CD14-positive monocyte (primary cell): ENCODE measurements around the gene TEAD1. TPM values are rescaled to one million over a fixed set of nuclear protein-coding genes. Genes with fewer than 3 reads are reported as not detected.

Experiments used
- DNase-seq, 3 donors: peaks; one replicate each; pipeline ENCODE4 v3.0.0-alpha.2; 2011 to 2022
- H2AFZ ChIP-seq: 2 replicates; pipeline ENCODE4 v1.6.0; 2012; ENCODE audit warnings: mild to moderate bottlenecking, low read depth, low read length, inconsistent platforms; ENCODE audit not compliant: insufficient read depth, poor library complexity, severe bottlenecking
- H3K27ac ChIP-seq, 2 donors: 1 replicate in 1 of 2; 2 replicates in 1 of 2; pipeline ENCODE4 v1.5.1; 2012 to 2013; ENCODE audit warnings: low read length in 2 of 2, control low read depth in 1 of 2, inconsistent platforms in 1 of 2, low read depth in 1 of 2, mild to moderate bottlenecking in 1 of 2
- H3K27me3 ChIP-seq, 2 donors: one replicate each; pipeline versions ENCODE4 v1.6.0 to v1.6.1; 2011 to 2013; ENCODE audit warnings: low read length in 2 of 2; ENCODE audit not compliant: control insufficient read depth in 2 of 2, insufficient read depth in 2 of 2
- H3K36me3 ChIP-seq, 2 donors: replicated peaks in 1 of 2; 1 replicate in 1 of 2; 2 replicates in 1 of 2; pipeline versions ENCODE4 v1.5.1 to v1.6.1; 2012 to 2013; ENCODE audit warnings: low read length in 2 of 2, control low read depth in 1 of 2, inconsistent platforms in 1 of 2, mild to moderate bottlenecking in 1 of 2; ENCODE audit not compliant: insufficient read depth in 2 of 2, control insufficient read depth in 1 of 2
- H3K4me1 ChIP-seq, 2 donors: 1 replicate in 1 of 2; 2 replicates in 1 of 2; pipeline versions ENCODE4 v1.5.1 to v1.6.1; 2012 to 2013; ENCODE audit warnings: low read length in 2 of 2, control low read depth in 1 of 2, inconsistent platforms in 1 of 2, mild to moderate bottlenecking in 1 of 2, moderate library complexity in 1 of 2; ENCODE audit not compliant: insufficient read depth in 2 of 2, control insufficient read depth in 1 of 2
- H3K4me2 ChIP-seq: replicated peaks from 2 replicates; pipeline ENCODE3; 2012; ENCODE audit warnings: low read length, moderate library complexity, mild to moderate bottlenecking; ENCODE audit not compliant: poor library complexity, severe bottlenecking; ENCODE audit errors: extremely low read depth
- H3K4me3 ChIP-seq, 3 experiments: fragments of 200-600 bp in 1 of 3; sonication (generic) in 1 of 3; replicated peaks in 1 of 3; 1 replicate in 2 of 3; 2 replicates in 1 of 3; pipeline ENCODE4 v1.5.1; 2011 to 2013; ENCODE audit warnings: low read length in 3 of 3, mild to moderate bottlenecking in 3 of 3, control low read depth in 2 of 3, low read depth in 2 of 3, inconsistent platforms in 1 of 3, moderate library complexity in 1 of 3
- H3K79me2 ChIP-seq: 2 replicates; pipeline ENCODE4 v1.6.0; 2012; ENCODE audit warnings: mild to moderate bottlenecking, control low read depth, inconsistent platforms, low read length, moderate library complexity; ENCODE audit not compliant: insufficient read depth
- H3K9ac ChIP-seq: 2 replicates; pipeline ENCODE4 v1.6.0; 2017; ENCODE audit warnings: low read length, mild to moderate bottlenecking; ENCODE audit not compliant: insufficient read depth, poor library complexity, severe bottlenecking
- H3K9me3 ChIP-seq, 2 donors: replicated peaks in 1 of 2; 1 replicate in 1 of 2; 2 replicates in 1 of 2; pipeline versions ENCODE4 v1.5.1 to v1.6.1; 2012 to 2013; ENCODE audit warnings: low read length in 2 of 2, control low read depth in 1 of 2; ENCODE audit not compliant: control insufficient read depth in 1 of 2, insufficient read depth in 1 of 2
- H4K20me1 ChIP-seq: 2 replicates; pipeline ENCODE4 v1.6.0; 2012; ENCODE audit warnings: mild to moderate bottlenecking, low read length, control low read depth, moderate library complexity; ENCODE audit not compliant: insufficient read depth
- H3K27ac Mint-ChIP-seq, 7 donors: one replicate each; pipeline ENCODE4 v1.8.0; 2020; ENCODE audit warnings: mild to moderate bottlenecking in 7 of 7, mixed read lengths in 7 of 7, moderate library complexity in 6 of 7, inconsistent platforms in 2 of 7
- H3K27me3 Mint-ChIP-seq, 3 donors: one replicate each; pipeline ENCODE4 v1.8.0; 2021 to 2022; ENCODE audit warnings: low read depth in 3 of 3, mild to moderate bottlenecking in 3 of 3, mixed read lengths in 3 of 3, moderate library complexity in 3 of 3, inconsistent platforms in 1 of 3
- H3K36me3 Mint-ChIP-seq, 2 donors: one replicate each; pipeline ENCODE4 v1.8.0; 2020; ENCODE audit warnings: mixed read lengths in 2 of 2, inconsistent platforms in 1 of 2, mild to moderate bottlenecking in 1 of 2
- H3K4me1 Mint-ChIP-seq: one replicate; pipeline ENCODE4 v1.8.0; 2020; ENCODE audit warnings: mild to moderate bottlenecking, mixed read lengths
- H3K4me3 Mint-ChIP-seq, 2 donors: one replicate each; pipeline ENCODE4 v1.8.0; 2020; ENCODE audit warnings: mild to moderate bottlenecking in 2 of 2, mixed read lengths in 2 of 2, moderate library complexity in 1 of 2
- H3K9me3 Mint-ChIP-seq, 7 donors: one replicate each; pipeline ENCODE4 v1.8.0; 2020 to 2022; ENCODE audit warnings: mixed read lengths in 7 of 7, mild to moderate bottlenecking in 6 of 7, moderate library complexity in 6 of 7, inconsistent platforms in 2 of 7
- CTCF ChIP-seq: fragments of 200-600 bp; IDR thresholded peaks from one replicate; pipeline ENCODE4 v1.8.0; 2022; ENCODE audit warnings: antibody characterized with exemption, mild to moderate bottlenecking
- WGBS: methylation state at CpG from one replicate; pipeline ENCODE4 v1.1.5; 2013; ENCODE audit warnings: missing lambda C conversion rate; ENCODE audit not compliant: insufficient coverage; 5-methylcytosine and 5-hydroxymethylcytosine counted together
- intact Hi-C, 2 donors: fragments of 100-400 bp; cut with micrococcal nuclease; formaldehyde crosslinking; loops; one replicate each; pipeline versions ENCODE4 v1.15.0 to v1.15.1; 2023
- polyA plus RNA-seq, 3 donors: library from polyadenylated mRNA; depleted of rRNA in 1 of 3; unstranded in 2 of 3; stranded (reverse) in 1 of 3; fragments of 300-500 nt in 2 of 3; fragments of >200 nt in 1 of 3; fragmentation: Illumina TruSeq in 2 of 3; gene quantifications; 1 replicate in 2 of 3; 2 replicates in 1 of 3; pipeline ENCODE4 v1.2.3, GENCODE V29; 2012 to 2021

Gene TEAD1
- polyA plus RNA-seq, 3 donors, result not detected

- H3K36me3 ChIP-seq, result no peaks in the 10 kb centered on the region
- Mint-ChIP-seq H3K4me1 (peaks cover 9% of the 10 kb centered on the region), H3K9me3 (peaks cover 0 to 4% (median under 1%) of the 10 kb centered on the region in 7 donors), H3K27me3 (peaks cover 50 to 67% (median 58%) of the 10 kb centered on the region in 3 donors), H3K4me3 (peak overlapping the region in 1 of 2 donors; percentile 33), H3K36me3 (no peaks in the 10 kb centered on the region), H3K27ac (no peak overlapping the region)
- peaks cover 3 to 4% of the 10 kb centered on the region in 2 donors for H3K4me1 ChIP-seq
- H3K4me3 ChIP-seq, result no peak overlapping the region
- intact Hi-C loops, result no loop called here
- no peak overlapping the region for H3K27ac ChIP-seq
- no peak overlapping the region for H3K4me2 ChIP-seq
- H3K27me3 ChIP-seq, result peaks cover 56 to 69% of the 10 kb centered on the region in 2 donors
- TF ChIP-seq CTCF, result no peak
- no peak overlapping the region for H3K9ac ChIP-seq
- H4K20me1 ChIP-seq, result no peaks in the 10 kb centered on the region
- no peaks in the 10 kb centered on the region for H3K79me2 ChIP-seq
- H2AFZ ChIP-seq, result no peak overlapping the region
- no peaks in the 10 kb centered on the region for H3K9me3 ChIP-seq
- WGBS, result 56% methylated on average over 3 of the region's 5 CpGs
- DNase-seq, result no peak
Observed at GRCh38 chr11:12696911-12697581, 22.8 kb downstream of the TEAD1 start.

GRCh38 chr11:12698048-12698447 is 23.8 kb downstream of the TEAD1 start:
- Histone ChIP-seq H3K4me2 (no peak overlapping the region), H3K27me3 (peaks cover 46 to 59% of the 10 kb centered on the region in 2 donors)

More at GRCh38 chr11:12698048-12698447, 23.8 kb downstream of the TEAD1 start:
- H3K4me1 Mint-ChIP-seq, result peaks cover 9% of the 10 kb centered on the region
- Histone ChIP-seq H3K79me2 (no peaks in the 10 kb centered on the region), H3K4me1 (peaks cover 3 to 4% of the 10 kb centered on the region in 2 donors), H3K36me3 (no peaks in the 10 kb centered on the region), H3K4me3 (no peak overlapping the region), H3K9me3 (no peaks in the 10 kb centered on the region), H3K9ac (no peak overlapping the region), H2AFZ (no peak overlapping the region), H4K20me1 (no peaks in the 10 kb centered on the region), H3K27ac (no peak overlapping the region)
- H3K27me3 Mint-ChIP-seq, result peaks cover 47 to 61% (median 53%) of the 10 kb centered on the region in 3 donors
- no peaks in the 10 kb centered on the region for H3K36me3 Mint-ChIP-seq
- DNase-seq, result no peak
- H3K9me3 Mint-ChIP-seq, result peaks cover 0 to 4% (median 0%) of the 10 kb centered on the region in 7 donors
- no peak for TF ChIP-seq CTCF
- 19% methylated on average over 5 of the region's 5 CpGs for WGBS
- H3K4me3 Mint-ChIP-seq, result peak overlapping the region in 1 of 2 donors; percentile 65
- H3K27ac Mint-ChIP-seq, result peak overlapping the region in 1 of 7 donors; percentile 7
- intact Hi-C loops, result no loop called here
